ENCODE measurements around the gene FAM98B.

GRCh38 chr15:38530113-38530512 is 76.2 kb downstream of the FAM98B start:
- TF ChIP-seq CTCF (IDR thresholded peaks at IDR 0.05) (no peak), POLR2A (IDR thresholded peaks at IDR 0.05) (no peak)

Measured in testis (tissue), 2 donors.